CD4-positive, CD25-positive, alpha-beta regulatory T cell (primary cell): ENCODE measurements around the gene CAMTA1. TPM values are rescaled to one million over a fixed set of nuclear protein-coding genes. Genes with fewer than 3 reads are reported as not detected.

Source experiments
- ATAC-seq, 2 donors: fragments of 150-1000 bp; cut with Tn5 transposase; one replicate each; pipeline ENCODE4 v1.10.0; 2021; ENCODE audit warnings: low read depth in 2 of 2, moderate number of reproducible peaks in 2 of 2, moderate library complexity in 1 of 2
- DNase-seq, 3 donors: peaks; one replicate each; pipeline versions ENCODE4 v3.0.0 to v3.0.0-alpha.2; 2012 to 2022; ENCODE audit warnings: mixed read lengths in 1 of 3
- H3K27ac ChIP-seq: one replicate; pipeline ENCODE4 v1.7.0; 2013; ENCODE audit warnings: mild to moderate bottlenecking, low read length; ENCODE audit not compliant: insufficient read depth, poor library complexity, severe bottlenecking
- H3K27me3 ChIP-seq: one replicate; pipeline ENCODE4 v1.7.0; 2013; ENCODE audit warnings: low read length; ENCODE audit not compliant: control insufficient read depth, insufficient read depth
- H3K36me3 ChIP-seq: one replicate; pipeline ENCODE4 v1.7.0; 2013; ENCODE audit warnings: mild to moderate bottlenecking, low read length, moderate library complexity; ENCODE audit not compliant: control insufficient read depth, insufficient read depth
- H3K4me1 ChIP-seq: 2 replicates; pipeline ENCODE4 v1.7.0; 2013; ENCODE audit warnings: mild to moderate bottlenecking, low read length; ENCODE audit not compliant: insufficient read depth, control insufficient read depth, poor library complexity, severe bottlenecking
- H3K4me3 ChIP-seq: one replicate; pipeline ENCODE4 v1.7.0; 2013; ENCODE audit warnings: low read depth, mild to moderate bottlenecking, low read length, moderate library complexity
- H3K9me3 ChIP-seq, 2 experiments: 1 replicate in 1 of 2; 2 replicates in 1 of 2; pipeline ENCODE4 v1.7.0; 2013; ENCODE audit warnings: low read length in 2 of 2, mild to moderate bottlenecking in 1 of 2, moderate library complexity in 1 of 2; ENCODE audit not compliant: control insufficient read depth in 2 of 2
- H3K27ac Mint-ChIP-seq, 3 donors: one replicate each; pipeline ENCODE4 v1.8.0; 2020 to 2022; ENCODE audit warnings: mild to moderate bottlenecking in 3 of 3, mixed read lengths in 3 of 3, moderate library complexity in 2 of 3
- H3K27me3 Mint-ChIP-seq: one replicate; pipeline ENCODE4 v1.8.0; 2022; ENCODE audit warnings: mild to moderate bottlenecking, mixed read lengths
- H3K36me3 Mint-ChIP-seq: one replicate; pipeline ENCODE4 v1.8.0; 2020; ENCODE audit warnings: mixed read lengths
- H3K4me1 Mint-ChIP-seq, 4 donors: one replicate each; pipeline ENCODE4 v1.8.0; 2020 to 2022; ENCODE audit warnings: mixed read lengths in 4 of 4, mild to moderate bottlenecking in 1 of 4
- H3K4me3 Mint-ChIP-seq, 4 donors: one replicate each; pipeline ENCODE4 v1.8.0; 2020 to 2022; ENCODE audit warnings: mild to moderate bottlenecking in 4 of 4, mixed read lengths in 4 of 4, moderate library complexity in 3 of 4
- H3K9me3 Mint-ChIP-seq, 7 donors: one replicate each; pipeline ENCODE4 v1.8.0; 2020 to 2022; ENCODE audit warnings: mixed read lengths in 7 of 7, mild to moderate bottlenecking in 3 of 7, moderate library complexity in 2 of 7
- polyA plus RNA-seq, 4 donors: library from polyadenylated mRNA; unstranded; fragments of 300-500 nt; fragmentation: Illumina TruSeq; gene quantifications; one replicate each; pipeline ENCODE4 v1.2.3, GENCODE V29; 2021
- total RNA-seq: library from RNA; stranded (reverse); gene quantifications from one replicate; pipeline ENCODE4 v1.2.3, GENCODE V29; 2022

CAMTA1 gene
- total and polyA plus RNA-seq, 5 donors from 2014 or later = 48.8 to 112 (median 80.0) TPM

DNA sequence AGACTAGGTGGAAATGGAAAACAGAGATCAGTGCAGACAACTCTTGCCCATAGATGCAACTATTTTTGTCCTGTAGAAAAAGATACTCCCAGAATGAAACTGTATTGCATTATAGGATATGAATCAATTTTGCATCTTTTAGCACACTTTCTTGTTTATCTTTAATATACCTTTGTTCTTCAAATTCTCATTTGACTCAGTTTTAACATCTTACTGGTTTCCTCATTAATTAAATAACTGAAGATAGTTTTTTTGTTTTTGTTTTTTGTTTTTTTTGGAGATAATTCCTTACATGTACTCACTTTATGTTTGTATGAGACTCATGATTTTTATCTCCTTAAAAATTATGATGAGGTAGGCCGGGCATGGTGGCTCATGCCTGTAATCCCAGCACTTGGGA, 10.9 kb upstream of the CAMTA1 start:
- Mint-ChIP-seq H3K4me1 (peaks cover 0 to 4% (median 0%) of the 10 kb centered on the region in 4 donors), H3K27me3 (peaks cover 54% of the 10 kb centered on the region), H3K4me3 (no peak overlapping the region), H3K27ac (no peak overlapping the region), H3K36me3 (no peaks in the 10 kb centered on the region), H3K9me3 (peaks cover 0 to 4% (median 0%) of the 10 kb centered on the region in 7 donors)
- H3K9me3 ChIP-seq = no peaks in the 10 kb centered on the region
- H3K36me3 ChIP-seq = no peaks in the 10 kb centered on the region
- H3K4me3 ChIP-seq = no peak overlapping the region
- ATAC-seq (no peak), DNase-seq (no peak)
- no peaks in the 10 kb centered on the region for H3K4me1 ChIP-seq
- no peak overlapping the region for H3K27ac ChIP-seq
- peaks cover 7% of the 10 kb centered on the region for H3K27me3 ChIP-seq

DNA sequence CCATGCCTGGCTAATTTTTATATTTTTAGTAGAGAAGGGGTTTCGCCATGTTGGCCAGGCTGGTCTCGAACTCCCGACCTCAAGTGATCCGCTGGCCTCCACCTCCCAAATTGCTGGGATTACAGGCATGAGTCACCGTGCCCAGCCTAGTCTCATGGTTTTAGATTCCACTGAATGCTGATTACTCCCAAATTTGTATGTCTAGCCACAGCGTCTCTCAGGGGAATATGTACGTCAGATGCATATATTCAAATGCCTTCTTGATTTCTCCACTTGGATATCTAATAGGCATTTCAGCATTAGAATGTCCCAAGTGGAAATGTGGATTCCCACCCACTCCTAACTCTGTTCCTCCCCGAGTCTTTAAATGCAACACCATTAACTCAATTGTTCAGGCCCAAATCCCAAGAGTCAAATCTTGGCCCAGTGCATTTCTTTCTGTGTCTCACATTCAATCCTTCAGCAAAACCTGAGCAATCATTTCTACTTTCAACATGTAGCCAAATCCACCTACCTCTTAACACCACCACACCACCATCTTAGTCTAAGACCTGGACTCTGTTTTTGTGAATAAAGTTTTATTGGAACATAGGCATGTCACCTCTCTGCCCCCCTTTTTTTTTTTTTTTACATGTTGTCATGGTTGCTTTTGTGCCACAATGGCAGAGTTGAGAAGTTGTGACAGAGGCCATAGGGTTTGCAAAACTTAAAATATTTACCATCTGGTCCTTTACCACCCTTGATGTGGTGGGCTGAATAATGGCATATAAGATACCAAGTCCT, 9.8 kb upstream of the CAMTA1 start:
- Mint-ChIP-seq H3K4me1 (peaks cover 0 to 4% (median 0%) of the 10 kb centered on the region in 4 donors), H3K27ac (no peak overlapping the region), H3K36me3 (no peaks in the 10 kb centered on the region), H3K27me3 (peaks cover 52% of the 10 kb centered on the region), H3K9me3 (peaks cover 0 to 4% (median 0%) of the 10 kb centered on the region in 7 donors), H3K4me3 (peak overlapping the region in 1 of 4 donors; percentile 54)
- no peak overlapping the region for H3K27ac ChIP-seq
- no peaks in the 10 kb centered on the region for H3K9me3 ChIP-seq
- DNase-seq (no peak), ATAC-seq (no peak)
- H3K4me1 ChIP-seq = no peaks in the 10 kb centered on the region
- H3K36me3 ChIP-seq = no peaks in the 10 kb centered on the region
- H3K4me3 ChIP-seq = no peak overlapping the region
- peaks cover 7% of the 10 kb centered on the region for H3K27me3 ChIP-seq

DNA sequence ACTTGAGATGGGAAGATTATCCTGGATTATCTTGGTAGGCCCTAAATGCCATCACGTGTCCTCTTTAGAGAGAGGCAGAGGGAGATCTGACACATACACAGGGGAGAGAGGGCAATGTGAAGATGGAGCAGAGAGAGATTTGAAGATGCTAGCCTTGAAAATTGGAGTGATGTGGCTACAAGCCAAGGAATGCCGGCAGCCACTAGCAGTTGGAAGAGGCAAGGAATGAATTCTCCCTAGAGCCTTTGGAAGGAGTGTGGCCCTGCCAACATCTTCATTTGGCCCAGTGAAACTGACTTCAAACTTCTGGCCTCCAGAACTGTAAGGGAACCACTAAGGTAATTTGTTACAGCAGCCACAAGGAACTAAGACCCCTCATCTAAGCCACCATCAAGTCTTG, 8.9 kb upstream of the CAMTA1 start:
- Histone ChIP-seq H3K27me3 (peaks cover 4% of the 10 kb centered on the region), H3K9me3 (no peaks in the 10 kb centered on the region), H3K4me3 (no peak overlapping the region), H3K27ac (no peak overlapping the region), H3K36me3 (no peaks in the 10 kb centered on the region), H3K4me1 (no peaks in the 10 kb centered on the region)
- Mint-ChIP-seq H3K4me3 (no peak overlapping the region), H3K4me1 (peaks cover 0 to 4% (median 0%) of the 10 kb centered on the region in 4 donors), H3K36me3 (no peaks in the 10 kb centered on the region), H3K27ac (no peak overlapping the region), H3K27me3 (peaks cover 43% of the 10 kb centered on the region), H3K9me3 (peaks cover 0 to 4% (median 0%) of the 10 kb centered on the region in 7 donors)
- ATAC-seq (no peak), DNase-seq (no peak)

DNA sequence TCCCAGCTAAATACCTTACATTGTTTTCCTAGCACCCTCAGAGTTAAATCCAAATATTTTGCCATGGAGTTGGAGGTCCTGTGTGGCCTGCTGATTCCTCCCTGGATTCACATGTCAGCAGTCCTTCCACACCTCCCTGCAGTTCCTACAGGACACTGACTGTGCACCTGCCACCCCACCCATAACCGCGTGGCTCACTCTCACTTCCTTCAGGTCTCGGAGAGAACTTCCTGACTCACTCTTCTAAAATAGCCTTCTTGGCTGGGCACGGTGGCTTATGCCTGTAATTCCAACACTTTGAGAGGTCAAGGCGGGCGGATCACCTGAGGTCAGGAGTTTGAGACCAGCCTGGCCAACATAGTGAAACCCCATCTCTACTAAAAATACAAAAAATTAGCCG, 8.4 kb upstream of the CAMTA1 start:
- Histone ChIP-seq H3K27me3 (peaks cover 4% of the 10 kb centered on the region), H3K4me1 (no peaks in the 10 kb centered on the region), H3K27ac (no peak overlapping the region), H3K9me3 (no peaks in the 10 kb centered on the region), H3K4me3 (no peak overlapping the region), H3K36me3 (no peaks in the 10 kb centered on the region)
- no peak overlapping the region for H3K4me3 Mint-ChIP-seq
- H3K9me3 Mint-ChIP-seq = peaks cover 0 to 4% (median 0%) of the 10 kb centered on the region in 7 donors
- H3K27me3 Mint-ChIP-seq = peaks cover 40% of the 10 kb centered on the region
- no peaks in the 10 kb centered on the region for H3K36me3 Mint-ChIP-seq
- H3K27ac Mint-ChIP-seq = no peak overlapping the region
- ATAC-seq = no peak
- H3K4me1 Mint-ChIP-seq = peaks cover 0 to 4% (median 0%) of the 10 kb centered on the region in 4 donors
- peak in 1 of 3 donors; percentile 8 for DNase-seq

DNA sequence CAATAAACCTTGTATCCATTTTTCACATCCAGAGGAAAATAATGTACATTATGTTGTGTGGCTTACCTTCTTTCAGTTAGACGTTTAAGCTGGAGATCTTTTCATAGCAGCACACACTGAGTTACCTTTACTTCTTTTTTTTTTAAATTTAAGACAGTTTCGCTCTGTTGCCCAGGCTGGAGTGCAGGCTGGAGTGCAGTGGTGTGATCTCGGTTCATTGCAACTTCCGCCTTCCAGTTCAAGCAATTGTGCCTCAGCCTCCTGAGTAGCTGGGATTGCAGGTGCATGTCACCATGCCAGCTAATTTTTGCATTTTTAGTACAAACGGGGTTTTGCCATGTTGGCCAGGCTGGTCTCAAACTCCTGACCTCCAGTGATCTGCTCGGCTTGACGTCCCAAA, 7.4 kb upstream of the CAMTA1 start:
- H3K9me3 ChIP-seq = no peaks in the 10 kb centered on the region
- peaks cover 4% of the 10 kb centered on the region for H3K27me3 ChIP-seq
- Mint-ChIP-seq H3K27ac (no peak overlapping the region), H3K36me3 (no peaks in the 10 kb centered on the region), H3K4me3 (no peak overlapping the region), H3K27me3 (peaks cover 35% of the 10 kb centered on the region), H3K4me1 (peaks cover 0 to 4% (median 0%) of the 10 kb centered on the region in 4 donors), H3K9me3 (peaks cover 0 to 4% (median 0%) of the 10 kb centered on the region in 7 donors)
- H3K27ac ChIP-seq = no peak overlapping the region
- DNase-seq (no peak), ATAC-seq (no peak)
- H3K36me3 ChIP-seq = no peaks in the 10 kb centered on the region
- H3K4me1 ChIP-seq = no peaks in the 10 kb centered on the region
- H3K4me3 ChIP-seq = no peak overlapping the region

DNA sequence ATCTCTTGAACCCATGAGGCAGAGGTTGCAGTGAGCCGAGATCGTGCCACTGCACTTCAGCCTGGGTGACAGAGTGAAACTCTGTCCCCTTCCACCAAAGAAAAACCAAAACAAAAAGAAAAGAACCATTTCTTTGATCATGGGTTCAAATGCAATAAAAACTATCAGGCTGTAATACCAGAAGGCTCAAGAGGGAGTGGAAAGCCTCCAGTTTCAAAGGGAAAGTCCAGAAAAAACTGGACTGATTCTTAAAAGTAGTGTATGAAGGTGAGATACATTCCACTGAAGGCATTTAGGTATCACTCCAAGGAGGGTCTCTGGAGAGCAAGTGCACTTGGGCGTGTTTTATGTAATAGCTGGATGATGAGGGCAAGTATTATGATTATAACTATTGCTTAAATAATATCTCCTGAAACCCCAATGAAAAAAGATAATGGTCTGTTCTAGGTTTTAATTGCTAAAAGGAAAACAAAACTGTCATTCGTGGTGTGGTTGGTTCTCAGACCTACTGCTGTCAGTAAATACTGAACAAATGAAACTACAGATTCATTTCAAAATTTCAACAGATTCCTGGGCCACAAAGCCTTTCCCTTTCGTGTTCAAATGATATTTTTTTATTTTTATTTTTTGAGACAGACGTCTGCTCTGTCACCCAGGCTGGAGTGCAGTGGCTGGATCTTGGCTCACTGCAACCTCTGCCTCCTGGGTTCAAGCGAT, 6.0 kb upstream of the CAMTA1 start:
- Histone ChIP-seq H3K9me3 (no peaks in the 10 kb centered on the region), H3K27me3 (peaks cover 4% of the 10 kb centered on the region), H3K4me1 (peaks cover 6% of the 10 kb centered on the region), H3K4me3 (no peak overlapping the region), H3K36me3 (no peaks in the 10 kb centered on the region), H3K27ac (no peak overlapping the region)
- Mint-ChIP-seq H3K4me3 (peak overlapping the region in 1 of 4 donors; percentile 73), H3K27ac (no peak overlapping the region), H3K36me3 (no peaks in the 10 kb centered on the region), H3K4me1 (peaks cover 7 to 11% (median 9%) of the 10 kb centered on the region in 4 donors), H3K27me3 (peaks cover 26% of the 10 kb centered on the region), H3K9me3 (peaks cover 0 to 4% (median 0%) of the 10 kb centered on the region in 7 donors)
- ATAC-seq = no peak
- DNase-seq = peak in 1 of 3 donors; percentile 20

DNA sequence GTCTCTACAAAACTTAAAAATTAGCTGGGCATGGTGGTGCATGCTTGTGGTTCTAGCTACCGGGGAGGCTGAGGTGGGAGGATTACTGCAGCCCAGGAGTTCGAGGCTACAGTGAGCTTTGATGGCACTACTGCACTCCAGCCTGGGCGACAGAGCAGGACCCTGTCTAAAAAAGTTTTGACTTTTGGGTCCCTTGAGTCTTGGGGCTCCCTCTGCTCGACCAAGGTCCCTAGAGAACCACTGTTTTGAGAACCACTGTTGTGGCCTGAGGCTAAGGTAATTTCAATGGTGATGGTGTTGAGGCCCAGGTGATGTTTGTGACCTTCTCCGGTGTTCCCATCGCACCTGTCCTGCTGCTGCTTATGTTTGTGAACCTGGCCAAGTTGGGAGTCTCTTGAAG, 3.1 kb upstream of the CAMTA1 start:
- no peaks in the 10 kb centered on the region for H3K36me3 Mint-ChIP-seq
- Histone ChIP-seq H3K36me3 (no peaks in the 10 kb centered on the region), H3K27ac (no peak overlapping the region), H3K4me3 (no peak overlapping the region), H3K27me3 (no peaks in the 10 kb centered on the region), H3K9me3 (no peaks in the 10 kb centered on the region), H3K4me1 (peaks cover 21% of the 10 kb centered on the region)
- no peak for DNase-seq
- peaks cover 0 to 2% (median 0%) of the 10 kb centered on the region in 7 donors for H3K9me3 Mint-ChIP-seq
- H3K27ac Mint-ChIP-seq = peak overlapping the region in 1 of 3 donors; percentile 56
- no peak for ATAC-seq
- peaks cover 13 to 28% (median 20%) of the 10 kb centered on the region in 4 donors for H3K4me1 Mint-ChIP-seq
- peaks cover 20% of the 10 kb centered on the region for H3K27me3 Mint-ChIP-seq
- H3K4me3 Mint-ChIP-seq = peak overlapping the region in 2 of 4 donors; percentile 21 to 40
